Breast epithelium (tissue), 4 donors: ENCODE measurements around the gene PLD1. TPM values are rescaled to one million over a fixed set of nuclear protein-coding genes. Genes with fewer than 3 reads are reported as not detected.

Source experiments
- DNase-seq, 2 donors: peaks; one replicate each; pipeline ENCODE4 v3.0.0-alpha.2; 2019; ENCODE audit warnings: low spot score in 2 of 2
- H3K27ac ChIP-seq, 2 donors: fragments of 200-600 bp; sonication (generic) in 1 of 2; one replicate each; pipeline ENCODE4 v1.5.1; 2016 to 2019; ENCODE audit warnings: mild to moderate bottlenecking in 1 of 2
- H3K27me3 ChIP-seq, 2 donors: fragments of 200-600 bp; sonication (generic) in 1 of 2; one replicate each; pipeline versions ENCODE4 v1.5.1 to v1.6.0; 2017 to 2019; ENCODE audit warnings: control low read depth in 1 of 2, mild to moderate bottlenecking in 1 of 2
- H3K36me3 ChIP-seq: fragments of 200-600 bp; one replicate; pipeline ENCODE4 v1.5.1; 2019
- H3K4me1 ChIP-seq, 2 donors: fragments of 200-600 bp; sonication (generic); one replicate each; pipeline ENCODE4 v1.5.1; 2016 to 2019; ENCODE audit warnings: control low read depth in 1 of 2
- H3K4me3 ChIP-seq, 3 donors: fragments of 200-600 bp; sonication (generic); 1 replicate in 2 of 3; 2 replicates in 1 of 3; pipeline ENCODE4 v1.5.1; 2016 to 2019; ENCODE audit warnings: mild to moderate bottlenecking in 3 of 3, moderate library complexity in 2 of 3
- H3K9me3 ChIP-seq, 2 donors: fragments of 200-600 bp; sonication (generic) in 1 of 2; one replicate each; pipeline ENCODE4 v1.5.1; 2016 to 2019; ENCODE audit warnings: control low read depth in 1 of 2
- CTCF ChIP-seq, 3 donors: fragments of 450-650 bp; IDR thresholded peaks; one replicate each; pipeline ENCODE4 v1.5.1; 2016 to 2017; ENCODE audit warnings: antibody characterized with exemption in 3 of 3, mild to moderate bottlenecking in 3 of 3, moderate library complexity in 3 of 3
- POLR2A ChIP-seq: fragments of 450-650 bp; IDR thresholded peaks from one replicate; pipeline ENCODE4 v1.6.1; 2016; ENCODE audit warnings: antibody characterized with exemption, mild to moderate bottlenecking, moderate library complexity
- POLR2AphosphoS5 ChIP-seq, 3 donors: sonication (generic); formaldehyde crosslinking; IDR thresholded peaks; one replicate each; pipeline ENCODE4 v1.6.1; 2017; ENCODE audit warnings: antibody characterized with exemption in 3 of 3
- intact Hi-C: fragments of 100-400 bp; cut with DNase I; formaldehyde crosslinking; loops from one replicate; pipeline ENCODE4 v1.15.1; 2023; ENCODE audit warnings: low total_unique reads
- total RNA-seq, 3 donors: library from RNA; depleted of rRNA; stranded (reverse); fragments of >200 nt; gene quantifications; one replicate each; pipeline ENCODE4 v1.1.0, GENCODE V29; 2016

The PLD1 gene
- total RNA-seq, 3 donors from 2014 or later, result 21.1 to 36.9 (median 24.9) TPM

DNA sequence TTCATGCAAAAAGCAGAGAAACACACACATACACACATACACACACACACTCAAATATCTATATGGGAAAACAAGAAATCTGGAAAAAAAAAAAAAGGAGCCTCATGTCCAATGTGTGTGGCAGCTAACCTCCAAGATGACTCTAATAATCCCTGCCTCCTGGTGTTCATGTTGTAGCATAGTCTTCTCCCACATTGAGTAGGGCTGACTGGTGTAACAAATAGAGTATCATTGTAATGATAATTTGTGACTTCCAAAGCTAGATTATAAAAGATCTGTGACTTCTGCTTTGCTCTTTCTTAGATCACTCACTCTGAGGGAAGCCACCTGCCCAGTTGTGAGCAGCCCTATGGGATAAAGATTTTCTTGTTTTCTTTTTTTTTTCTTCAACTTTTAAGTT, 219.2 kb downstream of the PLD1 start:
- Histone ChIP-seq H3K27me3 (no peaks in the 10 kb centered on the region), H3K9me3 (no peaks in the 10 kb centered on the region), H3K36me3 (no peaks in the 10 kb centered on the region), H3K4me3 (no peak overlapping the region), H3K27ac (no peak overlapping the region), H3K4me1 (no peaks in the 10 kb centered on the region)
- no peak for DNase-seq
- intact Hi-C loops, result no loop called here
- no peak for TF ChIP-seq POLR2AphosphoS5 (IDR thresholded peaks at IDR 0.05)
- TF ChIP-seq POLR2A, result no peak

GRCh38 chr3:171586274-171586673, 224.0 kb downstream of the PLD1 start:
- no peak overlapping the region for H3K4me3 ChIP-seq
- DNase-seq, result no peak
- H3K27me3 ChIP-seq, result no peaks in the 10 kb centered on the region
- H3K9me3 ChIP-seq, result no peaks in the 10 kb centered on the region
- H3K4me1 ChIP-seq, result no peaks in the 10 kb centered on the region
- H3K36me3 ChIP-seq, result no peaks in the 10 kb centered on the region
- TF ChIP-seq CTCF (IDR thresholded peaks at IDR 0.05), result no peak
- no peak for TF ChIP-seq POLR2AphosphoS5 (IDR thresholded peaks at IDR 0.05)
- no peak for TF ChIP-seq POLR2A
- H3K27ac ChIP-seq, result no peak overlapping the region
- intact Hi-C loops, result no loop called here

DNA sequence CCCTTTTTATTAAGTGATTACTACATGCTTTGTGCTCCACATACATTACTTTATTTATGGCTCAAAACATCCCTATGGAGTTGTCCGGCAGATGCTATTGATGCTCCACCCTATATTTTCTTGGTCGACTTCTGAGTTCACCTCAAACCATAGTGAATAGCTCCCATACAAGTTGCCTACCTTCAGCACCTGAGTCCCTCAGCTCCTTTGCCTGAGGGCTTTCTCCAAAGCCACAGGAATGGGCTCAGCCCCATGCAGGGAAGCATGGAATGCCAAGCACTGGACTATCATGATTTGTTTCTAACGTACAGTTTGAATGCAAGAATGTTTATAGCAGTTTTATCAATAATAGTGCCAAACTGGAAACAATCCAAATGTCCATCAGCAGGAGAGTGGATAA, 225.2 kb downstream of the PLD1 start:
- no peaks in the 10 kb centered on the region for H3K36me3 ChIP-seq
- intact Hi-C loops, result no loop called here
- H3K27me3 ChIP-seq, result no peaks in the 10 kb centered on the region
- DNase-seq, result peak in 1 of 2 donors; percentile 37
- TF ChIP-seq POLR2A (no peak), CTCF (IDR thresholded peaks at IDR 0.05) (no peak), POLR2AphosphoS5 (IDR thresholded peaks at IDR 0.05) (no peak)
- H3K9me3 ChIP-seq, result no peaks in the 10 kb centered on the region
- no peak overlapping the region for H3K27ac ChIP-seq
- H3K4me1 ChIP-seq, result no peaks in the 10 kb centered on the region
- no peak overlapping the region for H3K4me3 ChIP-seq

DNA sequence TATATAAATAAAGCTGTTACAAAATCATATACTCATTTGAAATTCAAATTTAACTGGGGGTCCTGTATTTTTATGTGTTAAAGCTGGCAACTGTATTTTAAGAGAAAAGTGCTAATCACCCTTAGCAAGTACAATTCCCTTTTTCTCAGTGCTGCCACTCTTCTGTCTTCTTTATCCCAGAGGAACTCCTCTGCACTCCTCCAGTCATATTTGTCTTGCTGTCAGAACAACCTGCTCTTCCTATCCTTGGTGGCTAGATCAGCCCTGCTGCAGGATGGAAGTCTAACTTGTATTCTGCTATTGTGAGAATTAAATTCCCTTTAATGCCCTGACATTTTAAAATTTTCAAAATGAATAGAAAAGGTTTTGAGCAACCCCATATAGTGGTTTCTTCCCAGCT, 226.2 kb downstream of the PLD1 start:
- no peaks in the 10 kb centered on the region for H3K4me1 ChIP-seq
- no peak overlapping the region for H3K27ac ChIP-seq
- H3K36me3 ChIP-seq, result no peaks in the 10 kb centered on the region
- TF ChIP-seq CTCF (IDR thresholded peaks at IDR 0.05) (no peak), POLR2AphosphoS5 (IDR thresholded peaks at IDR 0.05) (no peak), POLR2A (no peak)
- no peaks in the 10 kb centered on the region for H3K27me3 ChIP-seq
- no peaks in the 10 kb centered on the region for H3K9me3 ChIP-seq
- intact Hi-C loops, result no loop called here
- H3K4me3 ChIP-seq, result no peak overlapping the region
- no peak for DNase-seq

DNA sequence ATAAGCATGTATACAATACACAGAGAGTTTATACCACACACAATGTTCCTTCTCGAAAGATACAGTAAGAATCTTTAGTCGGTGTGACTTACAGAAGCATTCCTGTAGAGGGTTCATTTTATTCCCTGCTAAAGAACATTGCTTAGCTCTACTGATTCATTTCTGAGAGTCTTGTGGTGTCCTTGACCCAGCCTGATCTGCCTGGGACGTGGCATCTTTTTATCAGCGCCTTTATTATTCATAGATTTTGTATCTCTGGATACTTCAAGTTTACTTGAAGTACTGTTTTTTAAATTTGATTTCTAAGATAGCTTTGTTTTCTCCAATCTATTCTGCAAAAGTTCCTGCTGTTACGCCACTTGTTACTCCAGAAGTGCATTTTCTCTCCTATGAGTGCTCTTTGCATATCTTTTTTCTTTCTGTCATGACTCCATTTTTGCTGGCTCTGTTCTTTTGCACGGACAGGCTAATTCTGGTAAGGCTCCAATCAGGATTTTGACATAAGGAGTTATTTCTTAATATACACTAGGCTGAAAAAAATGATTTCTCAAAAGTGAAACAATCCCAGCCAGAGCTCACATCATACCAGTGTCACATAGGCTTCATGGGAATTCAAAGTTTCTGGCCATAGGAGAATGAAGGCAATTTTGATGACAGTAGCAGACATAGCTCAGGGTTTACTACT, 235.6 kb downstream of the PLD1 start:
- intact Hi-C loops, result no loop called here
- H3K36me3 ChIP-seq, result no peaks in the 10 kb centered on the region

More for the DNA sequence above, 235.6 kb downstream of the PLD1 start:
- no peak overlapping the region for H3K27ac ChIP-seq
- H3K4me3 ChIP-seq, result no peak overlapping the region
- H3K9me3 ChIP-seq, result no peaks in the 10 kb centered on the region
- no peak for DNase-seq
- no peaks in the 10 kb centered on the region for H3K27me3 ChIP-seq
- TF ChIP-seq CTCF (IDR thresholded peaks at IDR 0.05) (no peak), POLR2AphosphoS5 (IDR thresholded peaks at IDR 0.05) (no peak), POLR2A (no peak)
- H3K4me1 ChIP-seq, result no peaks in the 10 kb centered on the region
